Measurements from ENCODE around the gene LIPK. TPM values are rescaled to one million over a fixed set of nuclear protein-coding genes. Genes with fewer than 3 reads are reported as not detected.

The LIPK gene
- total and polyA plus RNA-seq, 9 of the 15 experiments (the other 6 are each of a cell fraction or from before 2014, with no cell fraction given): not detected

DNA sequence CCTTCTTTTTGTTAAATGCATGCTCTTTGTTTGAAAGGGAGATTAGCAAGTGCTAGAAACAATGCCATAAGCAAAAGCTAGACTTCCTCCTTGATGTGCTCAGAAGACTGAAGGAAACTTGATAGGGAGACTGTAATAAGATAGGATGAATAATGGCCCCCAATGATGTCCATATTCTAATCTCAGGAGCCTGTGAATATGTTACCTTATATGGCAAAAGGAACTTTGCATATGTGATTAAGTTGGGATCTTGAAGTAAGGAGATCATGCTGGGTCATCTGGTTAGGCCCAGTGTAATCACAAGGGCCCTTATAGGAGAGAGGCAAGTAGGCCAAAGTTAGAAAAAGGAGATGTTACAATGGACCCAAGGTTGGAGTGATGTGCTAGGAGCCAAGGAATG lies 82.9 kb downstream of the LIPK start:
- no peaks in the 10 kb centered on the region for H3K79me2 ChIP-seq (ENCODE audit: control insufficient read depth, insufficient read depth, low read length)
- no peak overlapping the region for H3K4me2 ChIP-seq (ENCODE audit: insufficient read depth, low read length)
- intact Hi-C loops (cut with micrococcal nuclease) (no loop called here), in situ Hi-C loops (cut with MboI) (no loop called here)
- H3K4me3 ChIP-seq: no peak overlapping the region
- no peaks in the 10 kb centered on the region for H3K27me3 ChIP-seq (ENCODE audit: control insufficient read depth in 2 of 2, insufficient read depth in 2 of 2, low read length in 2 of 2)
- DNase-seq (ENCODE audit: extremely low read depth in 1 of 4, low spot score in 3 of 4) (no peak), FAIRE-seq (no peak), ATAC-seq (no peak)
- no peaks in the 10 kb centered on the region for H3K9me3 ChIP-seq (replicated peaks; ENCODE audit: control insufficient read depth, insufficient read depth, low read depth, low read length)
- ChIA-PET CTCF (ENCODE audit: low intra/inter-chr PET ratio) (no interaction called here), POLR2A (no interaction called here)
- H3K27ac ChIP-seq (ENCODE audit: extremely low read depth, low read depth, low read length): no peak overlapping the region
- no peaks in the 10 kb centered on the region for H3K36me3 ChIP-seq (ENCODE audit: control insufficient read depth, insufficient read depth, low read length)
- no peaks in the 10 kb centered on the region for H3K9me1 ChIP-seq (ENCODE audit: control insufficient read depth, insufficient read depth, low read length)
- H2AFZ ChIP-seq (ENCODE audit: low read depth, low read length): no peak overlapping the region
- no peaks in the 10 kb centered on the region for H4K20me1 ChIP-seq (replicated peaks; ENCODE audit: control insufficient read depth, insufficient read depth, low read length)
- no peak overlapping the region for H3K9ac ChIP-seq (ENCODE audit: insufficient read depth in 1 of 2, low read depth in 2 of 2, low read length in 2 of 2)
- no peaks in the 10 kb centered on the region for H3K4me1 ChIP-seq (replicated peaks in 1 of 2; ENCODE audit: control insufficient read depth in 2 of 2, insufficient read depth in 2 of 2, low read length in 2 of 2)
- TF ChIP-seq NFYB (IDR thresholded peaks at IDR 0.05; ENCODE audit: extremely low read depth, insufficient read length) (no peak), TCFL5 (CRISPR knock-in tag; conservative IDR thresholded peaks at IDR 0.05) (no peak), ATF7 (IDR thresholded peaks at IDR 0.05) (no peak), SIX5 (IDR thresholded peaks at IDR 0.05; ENCODE audit: borderline replicate concordance in 1 of 2, insufficient read depth in 1 of 2, low read depth in 1 of 2, low read length in 2 of 2) (no peak)
- TF ChIP-seq, protein P1, sequence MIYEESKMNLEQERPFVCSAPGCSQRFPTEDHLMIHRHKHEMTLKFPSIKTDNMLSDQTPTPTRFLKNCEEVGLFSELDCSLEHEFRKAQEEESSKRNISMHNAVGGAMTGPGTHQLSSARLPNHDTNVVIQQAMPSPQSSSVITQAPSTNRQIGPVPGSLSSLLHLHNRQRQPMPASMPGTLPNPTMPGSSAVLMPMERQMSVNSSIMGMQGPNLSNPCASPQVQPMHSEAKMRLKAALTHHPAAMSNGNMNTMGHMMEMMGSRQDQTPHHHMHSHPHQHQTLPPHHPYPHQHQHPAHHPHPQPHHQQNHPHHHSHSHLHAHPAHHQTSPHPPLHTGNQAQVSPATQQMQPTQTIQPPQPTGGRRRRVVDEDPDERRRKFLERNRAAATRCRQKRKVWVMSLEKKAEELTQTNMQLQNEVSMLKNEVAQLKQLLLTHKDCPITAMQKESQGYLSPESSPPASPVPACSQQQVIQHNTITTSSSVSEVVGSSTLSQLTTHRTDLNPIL (CRISPR knock-in tag; IDR thresholded peaks at IDR 0.05): no peak
- TF ChIP-seq, protein P2, sequence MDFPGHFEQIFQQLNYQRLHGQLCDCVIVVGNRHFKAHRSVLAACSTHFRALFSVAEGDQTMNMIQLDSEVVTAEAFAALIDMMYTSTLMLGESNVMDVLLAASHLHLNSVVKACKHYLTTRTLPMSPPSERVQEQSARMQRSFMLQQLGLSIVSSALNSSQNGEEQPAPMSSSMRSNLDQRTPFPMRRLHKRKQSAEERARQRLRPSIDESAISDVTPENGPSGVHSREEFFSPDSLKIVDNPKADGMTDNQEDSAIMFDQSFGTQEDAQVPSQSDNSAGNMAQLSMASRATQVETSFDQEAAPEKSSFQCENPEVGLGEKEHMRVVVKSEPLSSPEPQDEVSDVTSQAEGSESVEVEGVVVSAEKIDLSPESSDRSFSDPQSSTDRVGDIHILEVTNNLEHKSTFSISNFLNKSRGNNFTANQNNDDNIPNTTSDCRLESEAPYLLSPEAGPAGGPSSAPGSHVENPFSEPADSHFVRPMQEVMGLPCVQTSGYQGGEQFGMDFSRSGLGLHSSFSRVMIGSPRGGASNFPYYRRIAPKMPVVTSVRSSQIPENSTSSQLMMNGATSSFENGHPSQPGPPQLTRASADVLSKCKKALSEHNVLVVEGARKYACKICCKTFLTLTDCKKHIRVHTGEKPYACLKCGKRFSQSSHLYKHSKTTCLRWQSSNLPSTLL (IDR thresholded peaks at IDR 0.05): no peak
- BruUV-seq (replicated peaks): no TSS peak

Measured in K562 (cell line).